ENCODE data around the gene KLRC3.
"Not testable (repeated sequence)": the region's sequence is repeated elsewhere in the genome, so short reads cannot be mapped to it uniquely, and the experiment has no call there.

KLRC3 gene

DNA sequence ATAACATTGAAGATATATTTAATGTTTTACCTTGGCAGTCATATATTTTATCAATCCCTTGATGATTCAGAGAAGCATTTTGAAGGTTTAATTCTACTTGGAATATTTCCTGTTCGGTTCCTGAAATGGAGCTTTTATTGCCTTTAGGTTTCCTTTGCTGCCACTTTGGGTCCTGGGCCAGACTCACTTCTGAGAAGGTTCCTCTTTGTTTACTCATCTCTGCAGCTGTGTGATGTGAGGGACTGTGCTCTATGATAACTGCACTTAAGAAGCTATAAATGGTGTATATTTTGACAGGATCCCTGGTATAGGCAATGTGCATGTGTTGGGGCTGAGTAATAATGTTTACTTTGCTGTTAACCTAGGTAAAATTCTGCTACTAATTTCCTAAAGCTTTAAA, at the start of gene KLRC3:
Gene KLRC3 (minus strand): TSS at position 262 of the 400 bp plus-strand sequence. CDS start 45 bp downstream, at position 217.
- DNase-seq (ENCODE audit: low spot score): not testable (repeated sequence)

DNA sequence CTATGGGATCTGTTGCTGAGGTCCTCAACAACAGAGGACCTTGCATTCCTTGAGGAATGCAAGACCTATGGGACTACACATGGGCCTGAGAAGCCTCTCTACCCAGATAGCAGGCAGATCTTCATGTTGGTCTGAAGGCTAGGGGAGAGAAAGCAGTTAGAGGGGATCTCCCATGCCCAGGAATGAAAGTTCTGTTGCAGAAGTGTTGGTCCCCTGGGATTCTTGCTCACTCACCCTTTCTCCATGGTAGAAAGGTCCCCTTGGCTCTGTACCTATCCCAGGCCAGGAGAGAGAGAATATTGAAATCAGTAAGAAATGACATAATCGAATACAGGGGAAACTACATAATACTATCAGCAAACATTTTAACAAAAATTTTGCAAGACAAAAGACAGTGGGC, 49.3 kb upstream of the KLRC3 start:
- no peak for DNase-seq (ENCODE audit: low spot score)

DNA sequence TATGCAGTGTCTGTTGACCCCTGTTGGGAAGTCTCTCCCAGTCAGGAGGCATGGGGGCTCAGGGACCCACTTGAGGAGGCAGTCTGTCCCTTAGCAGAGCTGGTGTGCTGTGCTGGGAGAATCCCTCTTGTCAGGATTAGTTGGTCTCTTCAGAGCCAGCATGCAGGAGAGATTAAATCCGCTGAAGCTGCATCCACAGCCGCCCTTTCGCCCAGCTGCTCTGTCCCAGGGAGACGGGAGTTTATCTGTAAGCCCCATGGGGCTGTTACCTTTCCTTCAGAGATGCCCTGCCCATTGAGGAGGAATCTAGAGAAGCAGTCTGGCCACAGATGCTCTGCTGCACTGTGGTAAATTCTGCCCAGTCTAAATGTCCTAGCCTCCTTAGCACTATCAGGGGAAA, 45.9 kb upstream of the KLRC3 start:
- DNase-seq (ENCODE audit: low spot score): no peak

DNA sequence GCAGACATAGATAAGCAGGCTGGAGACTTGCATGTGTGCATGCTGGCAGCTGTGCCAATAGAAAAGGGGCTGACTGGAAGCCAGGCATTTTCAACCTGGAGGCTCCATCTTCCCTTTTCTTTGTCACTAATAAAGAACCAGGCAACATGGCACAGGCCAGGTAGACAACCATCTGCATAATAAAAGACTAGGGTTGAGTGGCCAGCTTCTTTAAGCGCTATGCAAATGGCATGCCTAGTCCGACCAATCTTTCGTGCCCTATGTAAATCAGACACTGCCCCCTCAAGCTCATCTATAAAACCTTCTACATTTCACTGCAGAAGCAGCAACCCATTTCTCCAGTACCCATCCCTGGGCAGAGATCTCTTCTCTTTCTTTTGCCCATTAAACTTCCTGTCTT, 37.4 kb upstream of the KLRC3 start:
- DNase-seq (ENCODE audit: low spot score): no peak

DNA sequence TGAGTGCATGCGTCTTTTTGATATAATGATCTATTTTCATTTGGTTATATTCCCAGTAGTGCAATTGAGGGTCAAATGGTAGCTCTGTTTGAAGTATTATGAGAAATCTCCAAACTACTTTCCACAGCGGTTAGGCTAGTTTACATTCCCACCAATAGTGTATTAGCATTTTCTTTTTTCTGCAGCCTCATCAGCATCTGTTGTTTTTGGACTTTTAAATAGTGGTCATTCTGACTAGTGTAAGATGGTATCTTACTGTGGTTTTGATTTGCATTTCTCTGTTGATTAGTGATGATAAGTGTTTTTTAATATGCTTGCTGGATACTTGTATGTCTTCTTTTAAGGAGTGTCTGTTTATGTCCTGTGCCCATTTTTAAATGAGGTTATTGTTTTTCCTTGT, 36.5 kb upstream of the KLRC3 start:
- no peak for DNase-seq (ENCODE audit: low spot score)

DNA sequence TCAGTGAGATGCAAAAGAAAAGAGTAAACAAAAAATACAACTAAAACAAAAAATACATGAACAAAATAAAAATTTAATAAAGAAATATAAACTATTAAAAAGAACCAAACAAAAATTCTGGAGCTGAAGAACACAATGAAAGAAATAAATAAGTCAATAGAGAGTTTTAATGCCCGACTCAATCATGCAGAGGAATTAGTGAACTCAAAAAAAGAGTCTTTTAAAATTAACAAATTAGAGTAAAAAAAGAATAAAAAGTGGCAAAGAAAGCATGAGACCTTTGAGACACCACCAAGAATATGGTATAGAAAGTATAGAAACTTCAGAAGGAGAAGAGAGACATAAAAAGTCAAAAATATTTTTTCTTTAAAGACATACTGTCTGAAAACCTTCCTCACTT, 35.4 kb upstream of the KLRC3 start:
- DNase-seq (ENCODE audit: low spot score): no peak

DNA sequence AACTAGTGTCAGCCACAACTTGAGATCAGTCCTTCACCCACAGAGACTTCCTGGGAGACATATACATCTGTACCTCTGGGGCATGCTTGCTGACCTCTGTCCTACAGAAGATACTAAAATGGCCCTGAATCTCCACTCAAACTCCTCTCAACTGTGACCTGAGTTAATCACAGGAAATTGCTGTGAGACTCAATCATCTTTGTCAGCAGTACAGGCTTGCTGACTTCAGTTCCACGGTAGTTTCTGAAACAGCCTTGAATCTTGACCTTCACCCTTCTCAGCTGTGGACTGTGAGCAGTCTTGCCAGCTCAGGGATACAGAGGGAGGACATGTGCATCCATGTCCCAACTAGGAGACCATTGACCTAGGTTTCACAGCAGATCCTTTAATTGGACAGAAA, 34.1 kb upstream of the KLRC3 start:
- DNase-seq (ENCODE audit: low spot score): no peak

DNA sequence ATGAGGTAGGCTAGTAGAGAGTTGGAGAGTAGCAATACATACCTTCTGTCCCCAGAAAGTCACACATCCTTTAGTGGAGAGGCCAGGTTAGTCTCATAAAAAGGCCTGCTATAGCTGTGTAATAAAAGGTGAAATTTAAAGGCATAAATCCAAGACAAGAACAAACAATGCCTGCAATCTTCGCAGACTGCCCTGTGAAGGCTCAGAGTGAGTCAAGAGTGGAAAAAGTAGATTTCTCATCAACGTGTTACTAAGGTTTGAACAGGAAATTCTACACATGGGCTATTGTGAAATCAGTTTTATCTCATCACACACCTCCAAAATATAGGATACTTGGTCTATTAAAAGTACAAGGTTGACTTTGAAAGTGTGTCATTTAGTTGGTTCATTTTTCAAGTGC, 32.8 kb upstream of the KLRC3 start, which contains the start of gene KLRC1:
Gene KLRC1 (minus strand): TSS at position 222 of the 400 bp plus-strand sequence. CDS start 2,221 bp downstream, outside the sequence.
- no peak for DNase-seq (ENCODE audit: low spot score)

DNA sequence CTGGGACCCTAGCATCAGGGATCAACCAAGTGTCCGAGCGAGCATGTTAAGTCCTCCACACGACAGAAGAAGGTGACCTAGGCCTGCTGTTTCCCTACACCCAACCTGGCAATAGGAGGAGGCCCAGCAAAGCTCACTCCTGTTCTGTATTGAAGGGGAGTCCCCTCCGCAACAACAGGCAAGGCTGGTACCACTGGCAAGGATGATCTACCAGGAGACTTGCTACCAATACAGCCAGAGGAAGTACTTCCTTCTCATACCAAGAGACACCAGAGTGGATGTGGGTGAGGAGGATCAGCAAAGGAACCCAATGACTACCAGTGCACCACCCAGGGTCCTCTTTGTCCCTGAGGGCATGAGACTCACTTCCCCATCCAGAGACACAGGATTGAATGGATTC, 27.8 kb upstream of the KLRC3 start:
- DNase-seq (ENCODE audit: low spot score): no peak

DNA sequence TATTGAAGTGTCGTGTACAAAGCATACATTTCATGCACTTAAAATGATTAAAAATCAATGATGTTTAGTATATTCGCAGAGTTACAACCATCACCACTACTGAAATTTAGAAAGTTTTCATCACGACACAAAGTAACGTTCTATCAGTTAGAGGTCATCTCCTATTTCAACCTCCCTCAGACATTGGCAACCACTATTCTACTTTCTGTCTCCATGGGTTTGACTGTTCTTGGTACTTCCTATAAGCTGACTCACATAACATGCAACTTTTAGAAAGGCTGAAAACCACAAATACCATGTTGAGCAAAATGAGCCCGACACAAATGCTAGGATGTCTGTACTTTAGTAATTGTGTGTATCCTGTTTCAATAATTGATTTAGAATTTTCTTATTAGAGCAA, 25.7 kb upstream of the KLRC3 start:
- DNase-seq (ENCODE audit: low spot score): not testable (repeated sequence)

DNA sequence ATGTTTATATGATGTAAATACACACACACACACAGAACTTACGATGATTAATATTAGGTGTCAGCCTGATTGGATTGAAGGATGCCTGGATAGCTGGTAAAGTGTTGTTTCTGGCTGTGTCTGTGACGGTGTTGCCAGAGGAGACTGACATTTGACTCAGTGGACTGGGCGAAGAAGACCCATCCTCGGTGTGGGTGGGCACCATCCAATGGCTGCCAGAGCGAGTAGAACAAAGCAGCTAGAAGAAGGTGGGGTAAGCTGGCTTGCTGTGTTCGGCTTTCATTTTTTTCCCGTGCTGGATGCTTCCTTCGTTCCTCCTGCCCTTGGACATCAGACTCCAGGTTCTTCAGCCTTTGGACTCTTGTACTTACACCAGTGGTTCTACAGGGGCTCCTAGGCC, 20.7 kb upstream of the KLRC3 start:
- not testable (repeated sequence) for DNase-seq (ENCODE audit: low spot score)

DNA sequence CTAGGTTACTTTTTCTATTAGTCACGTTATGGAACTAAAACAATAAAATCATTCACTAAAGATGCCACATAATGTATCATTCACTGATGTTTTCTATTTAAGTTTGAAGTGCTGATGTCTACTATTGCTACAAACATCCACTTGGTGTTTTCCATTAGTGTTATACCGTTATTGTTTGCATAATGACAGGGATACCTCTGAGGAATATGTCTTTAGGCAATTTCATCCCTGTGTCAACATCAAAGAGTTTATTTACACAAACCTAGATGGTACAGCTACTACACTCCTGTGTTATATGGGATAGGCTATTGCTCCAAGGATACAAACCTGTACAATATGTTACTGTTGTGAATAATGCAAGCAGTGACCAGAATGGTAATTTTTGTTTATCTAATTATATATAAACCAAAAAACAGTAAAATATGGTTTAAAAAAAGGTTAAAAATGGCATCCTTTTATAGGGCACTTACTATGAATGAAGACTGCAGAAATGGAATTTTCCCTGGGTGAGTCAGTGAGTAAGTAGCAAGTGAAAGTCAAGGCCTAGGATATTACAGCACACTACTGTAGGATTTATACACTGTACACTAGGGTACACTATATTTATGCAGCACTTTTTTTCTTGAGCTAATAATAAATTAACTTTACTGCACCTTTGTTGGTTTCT, 19.3 kb upstream of the KLRC3 start:
- not testable (repeated sequence) for DNase-seq (ENCODE audit: low spot score)

DNA sequence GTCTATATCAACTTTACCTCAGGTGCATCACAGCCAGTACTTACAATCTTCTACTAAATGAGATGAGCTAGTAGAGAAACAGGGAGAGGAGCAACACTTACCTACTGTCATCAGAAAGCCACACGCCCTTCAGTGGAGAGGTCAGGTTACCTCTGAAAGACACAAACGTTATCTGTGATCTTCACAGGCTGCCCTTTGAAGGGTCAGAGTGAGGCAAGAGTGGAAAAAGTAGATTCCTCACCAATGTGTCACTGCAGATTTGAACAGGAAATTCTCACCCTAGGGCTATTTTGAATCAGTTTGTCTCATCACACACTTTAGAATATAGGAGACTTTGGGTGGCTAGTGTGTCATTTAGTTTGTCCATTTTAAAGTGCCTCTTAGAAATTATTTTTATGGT, 17.2 kb upstream of the KLRC3 start:
- DNase-seq (ENCODE audit: low spot score): not testable (repeated sequence)

DNA sequence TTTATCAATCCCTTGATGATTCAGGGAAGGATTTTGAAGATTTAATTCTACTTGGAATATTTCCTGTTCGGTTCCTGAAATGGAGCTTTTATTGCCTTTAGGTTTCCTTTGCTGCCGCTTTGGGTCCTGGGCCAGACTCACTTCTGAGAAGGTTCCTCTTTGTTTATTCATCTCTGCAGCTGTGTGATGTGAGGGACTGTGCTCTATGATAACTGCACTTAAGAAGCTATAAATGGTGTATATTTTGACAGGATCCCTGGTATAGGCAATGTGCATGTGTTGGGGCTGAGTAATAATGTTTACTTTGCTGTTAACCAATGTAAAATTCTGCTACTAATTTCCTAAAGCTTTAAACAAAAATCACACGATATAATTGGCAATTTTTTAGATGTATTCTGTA, 15.4 kb upstream of the KLRC3 start, which contains the start of gene KLRC2:
Gene KLRC2 (minus strand): TSS at position 195 of the 400 bp plus-strand sequence. CDS start 24 bp downstream, at position 171.
- not testable (repeated sequence) for DNase-seq (ENCODE audit: low spot score)

DNA sequence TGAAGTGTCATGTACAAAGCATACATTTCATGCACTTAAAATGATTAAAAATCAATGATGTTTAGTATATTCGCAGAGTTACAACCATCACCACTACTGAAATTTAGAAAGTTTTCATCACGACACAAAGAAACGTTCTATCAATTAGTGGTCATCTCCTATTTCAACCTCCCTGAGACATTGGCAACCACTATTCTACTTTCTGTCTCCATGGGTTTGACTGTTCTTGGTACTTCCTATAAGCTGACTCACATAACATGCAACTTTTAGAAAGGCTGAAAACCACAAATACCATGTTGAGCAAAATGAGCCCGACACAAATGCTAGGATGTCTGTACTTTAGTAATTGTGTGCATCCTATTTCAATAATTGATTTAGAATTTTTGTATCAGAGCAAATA, 10.2 kb upstream of the KLRC3 start:
- DNase-seq (ENCODE audit: low spot score): not testable (repeated sequence)

DNA sequence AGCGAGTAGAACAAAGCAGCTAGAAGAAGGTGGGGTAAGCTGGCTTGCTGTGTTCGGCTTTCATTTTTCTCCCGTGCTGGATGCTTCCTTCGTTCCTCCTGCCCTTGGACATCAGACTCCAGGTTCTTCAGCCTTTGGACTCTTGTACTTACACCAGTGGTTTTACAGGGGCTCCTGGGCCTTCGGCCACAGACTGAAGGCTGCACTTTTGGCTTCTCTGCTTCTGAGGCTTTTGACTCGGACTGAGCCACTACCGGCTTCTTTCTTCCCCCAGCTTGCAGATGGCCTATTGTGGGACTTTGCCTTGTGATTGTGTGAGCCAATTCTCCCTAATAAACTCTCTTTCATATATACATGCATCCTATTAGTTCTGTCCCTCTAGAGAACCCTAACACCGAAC, 5.5 kb upstream of the KLRC3 start:
- not testable (repeated sequence) for DNase-seq (ENCODE audit: low spot score)

DNA sequence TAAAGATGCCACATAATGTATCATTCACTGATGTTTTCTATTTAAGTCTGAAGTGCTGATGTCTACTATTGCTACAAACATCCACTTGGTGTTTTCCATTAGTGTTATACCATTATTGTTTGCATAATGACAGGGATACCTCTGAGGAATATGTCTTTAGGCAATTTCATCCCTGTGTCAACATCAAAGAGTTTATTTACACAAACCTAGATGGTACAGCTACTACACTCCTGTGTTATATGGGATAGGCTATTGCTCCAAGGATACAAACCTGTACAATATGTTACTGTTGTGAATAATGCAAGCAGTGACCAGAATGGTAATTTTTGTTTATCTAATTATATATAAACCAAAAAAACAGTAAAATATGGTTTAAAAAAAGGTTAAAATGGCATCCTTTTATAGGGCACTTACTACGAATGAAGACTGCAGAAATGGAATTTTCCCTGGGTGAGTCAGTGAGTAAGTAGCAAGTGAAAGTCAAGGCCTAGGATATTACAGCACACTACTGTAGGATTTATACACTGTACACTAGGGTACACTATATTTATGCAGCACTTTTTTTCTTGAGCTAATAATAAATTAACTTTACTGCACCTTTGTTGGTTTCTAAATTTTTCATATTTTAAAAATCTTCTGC, 4.0 kb upstream of the KLRC3 start:
- not testable (repeated sequence) for DNase-seq (ENCODE audit: low spot score)

DNA sequence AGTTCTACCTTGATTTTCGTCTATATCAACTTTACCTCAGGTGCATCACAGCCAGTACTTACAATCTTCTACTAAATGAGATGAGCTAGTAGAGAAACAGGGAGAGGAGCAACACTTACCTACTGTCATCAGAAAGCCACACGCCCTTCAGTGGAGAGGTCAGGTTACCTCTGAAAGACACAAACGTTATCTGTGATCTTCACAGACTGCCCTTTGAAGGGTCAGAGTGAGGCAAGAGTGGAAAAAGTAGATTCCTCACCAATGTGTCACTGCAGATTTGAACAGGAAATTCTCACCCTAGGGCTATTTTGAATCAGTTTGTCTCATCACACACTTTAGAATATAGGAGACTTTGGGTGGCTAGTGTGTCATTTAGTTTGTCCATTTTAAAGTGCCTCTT, 1.8 kb upstream of the KLRC3 start:
- not testable (repeated sequence) for DNase-seq (ENCODE audit: low spot score)

DNA sequence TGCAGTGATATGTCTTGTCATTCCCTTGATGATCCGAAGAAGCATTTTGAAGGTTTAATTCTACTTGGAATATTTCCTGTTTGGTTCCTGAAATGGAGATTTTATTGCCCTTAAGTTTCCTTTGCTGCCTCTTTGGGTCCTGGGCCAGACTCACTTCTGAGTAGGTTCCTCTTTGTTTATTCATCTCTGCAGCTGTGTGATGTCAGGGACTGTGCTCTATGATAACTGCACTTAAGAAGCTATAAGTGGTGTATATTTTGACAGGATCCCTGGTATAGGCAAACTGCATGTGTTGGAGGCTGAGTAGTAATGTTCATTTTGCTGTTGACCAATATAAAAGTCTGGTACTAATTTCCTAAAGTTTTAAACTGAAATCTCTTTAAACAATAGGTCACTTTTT, 11.0 kb downstream of the KLRC3 start, which contains the start of gene KLRC4:
Gene KLRC4 (minus strand): TSS at position 366 of the 400 bp plus-strand sequence. CDS start 182 bp downstream, at position 184.
- no peak for DNase-seq (ENCODE audit: low spot score)

DNA sequence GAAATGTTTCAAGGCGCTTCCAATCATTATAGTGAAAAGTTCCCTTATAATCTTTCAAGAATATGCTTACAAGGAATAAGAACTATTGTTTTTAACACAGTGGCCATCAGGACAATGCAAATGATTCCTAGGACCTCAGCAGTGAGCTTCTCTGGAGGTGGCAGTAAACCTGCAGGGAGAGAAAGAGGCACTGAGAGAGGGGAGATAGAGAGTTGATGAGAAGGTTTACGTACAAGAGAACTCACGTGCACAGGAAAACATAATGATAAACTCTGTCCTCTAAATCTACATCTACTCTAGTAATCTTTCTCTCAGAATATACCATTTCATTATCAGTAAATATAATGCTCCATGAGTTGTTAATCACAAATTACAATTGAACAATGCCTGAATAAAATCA, 11.6 kb downstream of the KLRC3 start:
- DNase-seq (ENCODE audit: low spot score): no peak

DNA sequence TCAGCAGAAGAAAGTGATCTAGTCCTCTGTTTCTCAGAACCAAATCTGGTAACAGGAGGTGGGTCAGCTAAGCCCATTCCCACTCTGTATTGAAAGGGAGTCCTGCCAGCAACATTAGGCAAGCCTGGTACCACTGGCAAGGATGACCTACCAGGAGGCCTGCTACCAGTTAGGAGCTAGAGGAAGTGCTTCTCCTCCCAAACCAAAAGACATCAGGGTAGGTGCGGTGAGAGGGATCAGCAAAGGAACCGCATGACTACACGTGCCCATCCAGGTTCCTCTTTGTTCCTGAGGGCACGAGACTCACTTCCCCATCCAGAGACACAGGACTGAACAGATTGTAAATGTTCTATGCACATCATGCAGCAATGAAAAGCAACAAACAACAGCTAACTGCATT, 13.7 kb downstream of the KLRC3 start:
- no peak for DNase-seq (ENCODE audit: low spot score)

DNA sequence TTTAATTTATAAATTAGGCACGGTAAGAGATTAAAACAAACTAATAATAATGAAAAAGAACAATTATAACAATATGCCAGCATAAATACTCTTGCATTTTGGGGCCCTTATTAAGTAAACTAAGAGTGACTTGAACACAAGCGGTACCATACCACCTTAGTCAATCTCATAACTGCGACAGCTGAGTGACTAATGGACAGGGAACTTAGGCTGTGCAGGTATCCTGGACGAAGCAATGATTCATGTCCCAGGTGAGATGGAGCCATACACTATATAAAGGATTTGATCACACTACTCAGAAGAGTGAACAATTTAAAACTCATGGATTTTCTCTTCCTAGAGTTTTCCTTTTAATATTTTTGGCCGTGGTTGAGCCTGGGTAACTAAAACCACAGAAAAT, 15.1 kb downstream of the KLRC3 start:
- DNase-seq (ENCODE audit: low spot score): no peak

DNA sequence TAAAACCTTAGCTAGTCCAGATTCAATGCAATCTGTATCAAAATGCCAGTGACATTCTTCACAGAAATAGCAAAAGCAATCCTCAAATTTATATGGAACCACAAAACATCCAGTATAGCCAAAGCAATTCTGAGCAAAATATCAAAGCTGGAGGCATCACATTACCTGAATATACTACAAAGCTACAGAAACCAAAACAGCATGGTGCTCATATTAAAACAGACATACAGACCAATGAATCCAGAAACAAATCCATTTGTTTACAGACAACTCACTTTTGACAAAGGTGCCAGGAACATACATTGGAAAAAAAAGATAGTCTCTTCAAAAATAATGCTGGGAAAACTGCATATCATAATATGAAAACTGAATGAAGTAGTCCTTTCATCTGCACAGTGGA, 15.6 kb downstream of the KLRC3 start:
- no peak for DNase-seq (ENCODE audit: low spot score)

DNA sequence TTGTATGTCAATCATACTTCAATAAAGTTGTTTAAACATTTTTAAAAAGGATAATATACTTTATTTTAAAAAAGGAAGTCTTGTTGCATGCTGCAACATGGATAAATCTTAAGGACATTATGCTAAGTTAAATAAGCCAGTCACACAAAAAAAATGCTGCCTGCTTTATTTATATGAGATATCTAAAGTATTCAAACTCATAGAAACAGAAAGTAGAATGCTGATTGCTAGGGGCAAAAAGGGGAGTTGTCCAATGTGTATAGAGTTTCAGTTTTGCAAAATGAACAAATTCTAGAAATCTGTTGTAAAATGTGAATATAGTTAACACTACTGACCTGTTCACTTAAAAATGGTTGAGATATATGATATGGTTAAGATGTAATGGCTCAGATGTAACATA, 19.6 kb downstream of the KLRC3 start:
- no peak for DNase-seq (ENCODE audit: low spot score)

All from hepatic stellate cell (primary cell).